ENCODE results near the gene ADSS2.

Gene ADSS2

DNA sequence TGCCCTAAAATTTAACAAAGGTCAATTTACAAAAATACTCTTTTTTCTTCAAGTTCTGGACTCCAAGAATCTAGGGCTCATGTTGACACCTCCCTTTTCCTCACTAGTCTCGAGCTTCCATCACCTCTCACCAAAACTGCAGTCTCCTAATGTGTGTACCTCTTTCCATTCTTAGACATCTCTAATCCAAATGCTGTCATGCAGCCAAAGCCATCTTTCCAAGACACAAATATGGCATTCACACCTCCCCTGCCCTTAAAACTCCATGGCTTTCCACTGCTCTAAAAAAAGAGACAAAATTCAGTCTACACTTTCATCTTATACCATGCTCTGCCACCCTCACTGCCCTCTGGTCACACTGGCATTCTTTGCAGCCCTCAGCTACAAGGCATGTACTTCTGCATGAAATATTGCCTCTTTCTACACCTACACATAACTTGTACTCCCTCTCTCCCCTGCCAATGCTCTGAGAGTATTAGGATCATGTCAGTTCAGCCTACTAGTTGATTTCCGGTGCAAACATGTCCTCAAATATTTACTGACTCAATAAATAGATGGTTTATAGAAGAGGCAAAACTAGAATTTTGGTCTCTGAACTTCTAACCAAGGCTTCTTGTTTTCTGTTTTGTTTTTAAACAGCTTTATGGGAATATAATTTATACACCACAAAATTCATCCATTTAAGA is 26.9 kb downstream of the ADSS2 start:
- peaks cover 34% of the 10 kb centered on the region for H3K36me3 ChIP-seq (ENCODE audit: control insufficient read depth, insufficient read depth, low read length)
- H3K4me3 ChIP-seq (ENCODE audit: extremely low read depth, insufficient read depth, low read length, poor library complexity, severe bottlenecking) = no peak overlapping the region
- no peaks in the 10 kb centered on the region for H3K9me3 ChIP-seq (ENCODE audit: control insufficient read depth, low read length)
- 92 to 100% methylated on average over 1 of the region's 2 CpGs for WGBS, 2 experiments (ENCODE audit: insufficient coverage in 2 of 2)
- H3K4me1 ChIP-seq (ENCODE audit: control insufficient read depth, insufficient read depth, low read length, poor library complexity, severe bottlenecking) = no peaks in the 10 kb centered on the region
- H3K27ac ChIP-seq (ENCODE audit: low read depth, low read length, severe bottlenecking) = no peak overlapping the region

DNA sequence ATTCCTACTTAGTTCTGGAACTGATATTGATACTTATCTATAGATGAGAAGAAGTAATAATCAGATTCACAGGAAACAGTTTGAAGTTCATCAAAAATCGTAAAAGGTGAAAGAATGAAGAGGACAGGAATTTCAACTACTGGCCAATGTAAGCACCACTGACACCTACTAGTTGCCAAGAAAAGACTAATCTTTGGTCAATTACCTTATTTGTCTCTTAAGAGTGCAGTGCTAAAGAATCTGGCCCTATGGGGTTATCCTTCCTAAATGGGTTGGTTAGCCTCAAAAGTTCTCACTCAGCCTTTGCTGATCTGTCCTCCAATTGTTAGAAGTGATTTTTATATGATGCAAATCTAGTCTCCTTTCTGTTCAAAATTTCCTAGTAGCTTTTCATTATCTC is 29.5 kb downstream of the ADSS2 start:
- H3K36me3 ChIP-seq (ENCODE audit: control insufficient read depth, insufficient read depth, low read length) = peaks cover 53% of the 10 kb centered on the region

DNA sequence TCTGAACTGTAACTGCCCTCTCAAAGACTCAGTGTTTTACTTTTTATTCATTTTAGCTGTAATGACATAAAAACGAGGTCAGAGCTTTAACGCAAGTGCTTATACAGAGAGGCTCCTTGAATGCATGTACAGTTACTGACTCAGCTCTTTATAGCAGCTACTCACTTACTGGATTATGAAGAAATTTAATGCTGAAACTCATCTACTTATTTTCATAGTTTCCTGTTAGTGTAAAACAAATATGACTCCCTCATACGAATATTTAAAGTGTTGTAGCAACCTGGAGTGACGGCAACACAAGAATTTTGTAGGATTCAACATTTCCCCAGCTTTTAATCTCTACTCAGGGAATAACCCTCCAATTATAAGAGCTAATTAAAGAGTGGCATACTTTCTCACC is 32.7 kb downstream of the ADSS2 start:
- Histone ChIP-seq H3K36me3 (ENCODE audit: control insufficient read depth, insufficient read depth, low read length) (peaks cover 73% of the 10 kb centered on the region), H3K27ac (ENCODE audit: low read depth, low read length, severe bottlenecking) (no peak overlapping the region), H3K4me1 (ENCODE audit: control insufficient read depth, insufficient read depth, low read length, poor library complexity, severe bottlenecking) (no peaks in the 10 kb centered on the region), H3K4me3 (ENCODE audit: extremely low read depth, insufficient read depth, low read length, poor library complexity, severe bottlenecking) (no peak overlapping the region), H3K9me3 (ENCODE audit: control insufficient read depth, low read length) (no peaks in the 10 kb centered on the region)
- WGBS, 2 experiments (ENCODE audit: insufficient coverage in 2 of 2) = 83 to 100% methylated on average over 1 to 2 of the region's 4 CpGs

More for the DNA sequence above, 29.5 kb downstream of the ADSS2 start:
- H3K27ac ChIP-seq (ENCODE audit: low read depth, low read length, severe bottlenecking) = no peak overlapping the region
- H3K9me3 ChIP-seq (ENCODE audit: control insufficient read depth, low read length) = no peaks in the 10 kb centered on the region
- 100% methylated on average over 1 of the region's 1 CpG; no CpG with 5 or more reads in 1 of the 2 experiments for WGBS, 2 experiments (ENCODE audit: insufficient coverage in 2 of 2)
- no peaks in the 10 kb centered on the region for H3K4me1 ChIP-seq (ENCODE audit: control insufficient read depth, insufficient read depth, low read length, poor library complexity, severe bottlenecking)
- no peak overlapping the region for H3K4me3 ChIP-seq (ENCODE audit: extremely low read depth, insufficient read depth, low read length, poor library complexity, severe bottlenecking)

DNA sequence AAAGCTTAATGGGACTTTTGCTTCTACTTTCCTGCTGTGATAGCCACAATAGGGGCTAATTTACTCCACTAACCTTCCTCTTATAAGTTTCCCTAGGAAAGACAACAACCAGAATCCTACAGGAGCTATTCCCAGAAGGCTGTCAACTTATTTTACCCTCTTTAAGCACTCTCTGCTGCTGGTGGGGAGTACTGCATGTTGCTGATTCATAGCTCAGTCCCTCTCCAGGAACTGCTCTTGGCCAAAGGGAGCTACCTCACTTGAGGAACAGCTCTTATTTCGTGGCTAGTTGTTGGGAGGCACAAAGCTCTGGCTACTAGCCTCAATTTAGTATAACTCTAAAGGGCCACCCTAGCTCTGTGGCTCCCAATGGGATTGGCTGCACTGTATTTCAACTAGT is 37.2 kb downstream of the ADSS2 start:
- Histone ChIP-seq H3K4me1 (ENCODE audit: control insufficient read depth, insufficient read depth, low read length, poor library complexity, severe bottlenecking) (no peaks in the 10 kb centered on the region), H3K4me3 (ENCODE audit: extremely low read depth, insufficient read depth, low read length, poor library complexity, severe bottlenecking) (no peak overlapping the region), H3K36me3 (ENCODE audit: control insufficient read depth, insufficient read depth, low read length) (peaks cover 92% of the 10 kb centered on the region), H3K9me3 (ENCODE audit: control insufficient read depth, low read length) (no peaks in the 10 kb centered on the region), H3K27ac (ENCODE audit: low read depth, low read length, severe bottlenecking) (no peak overlapping the region)
- WGBS, 2 experiments (ENCODE audit: insufficient coverage in 2 of 2) = no CpG with 5 or more reads among the region's 1 CpG

DNA sequence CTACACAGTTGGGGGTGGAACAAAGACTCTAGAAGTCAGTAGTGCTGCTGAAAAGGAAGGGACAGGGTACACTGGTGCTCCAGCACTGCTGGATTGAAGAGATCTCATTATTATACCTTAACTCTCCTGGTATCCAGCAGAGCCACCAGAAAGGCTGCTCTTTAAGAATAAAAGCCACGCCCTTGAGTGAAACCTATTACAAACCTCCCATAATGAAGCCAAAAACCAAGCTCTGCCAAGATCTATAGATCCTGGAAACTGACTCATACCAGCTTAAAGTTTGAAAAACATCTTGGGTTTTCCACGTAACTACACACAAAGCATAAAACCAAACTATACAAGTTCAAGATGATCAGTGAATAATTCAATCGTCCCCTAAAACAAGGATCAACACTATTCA is 38.0 kb downstream of the ADSS2 start:
- Histone ChIP-seq H3K27ac (ENCODE audit: low read depth, low read length, severe bottlenecking) (no peak overlapping the region), H3K4me1 (ENCODE audit: control insufficient read depth, insufficient read depth, low read length, poor library complexity, severe bottlenecking) (no peaks in the 10 kb centered on the region), H3K4me3 (ENCODE audit: extremely low read depth, insufficient read depth, low read length, poor library complexity, severe bottlenecking) (no peak overlapping the region), H3K9me3 (ENCODE audit: control insufficient read depth, low read length) (no peaks in the 10 kb centered on the region), H3K36me3 (ENCODE audit: control insufficient read depth, insufficient read depth, low read length) (peaks cover 88% of the 10 kb centered on the region)
- 94 to 100% methylated on average over 1 to 3 of the region's 3 CpGs for WGBS, 2 experiments (ENCODE audit: insufficient coverage in 2 of 2)

DNA sequence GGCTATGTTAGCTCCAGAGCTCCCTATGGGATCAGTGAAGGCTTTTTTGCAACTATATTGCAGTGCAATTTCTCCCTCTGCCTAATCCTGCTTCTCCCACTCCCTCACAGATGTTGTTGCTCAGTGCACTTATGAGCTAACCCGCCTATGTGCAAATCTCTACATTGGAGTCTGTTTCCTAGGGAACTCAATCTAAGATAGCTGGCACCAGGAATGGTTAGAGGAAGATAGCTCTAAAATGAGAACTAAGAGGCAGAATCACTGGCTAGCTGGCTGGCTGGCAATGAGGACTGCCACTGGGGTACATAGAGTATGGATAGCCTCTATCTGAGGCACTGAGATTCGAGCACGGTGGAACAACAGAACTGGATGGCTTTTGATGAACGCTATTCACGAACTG is 39.5 kb downstream of the ADSS2 start:
- H3K36me3 ChIP-seq (ENCODE audit: control insufficient read depth, insufficient read depth, low read length) = peaks cover 82% of the 10 kb centered on the region
- H3K9me3 ChIP-seq (ENCODE audit: control insufficient read depth, low read length) = no peaks in the 10 kb centered on the region
- H3K27ac ChIP-seq (ENCODE audit: low read depth, low read length, severe bottlenecking) = no peak overlapping the region
- WGBS, 2 experiments (ENCODE audit: insufficient coverage in 2 of 2) = 84 to 88% methylated on average over 3 to 4 of the region's 5 CpGs
- no peak overlapping the region for H3K4me3 ChIP-seq (ENCODE audit: extremely low read depth, insufficient read depth, low read length, poor library complexity, severe bottlenecking)
- H3K4me1 ChIP-seq (ENCODE audit: control insufficient read depth, insufficient read depth, low read length, poor library complexity, severe bottlenecking) = no peaks in the 10 kb centered on the region

DNA sequence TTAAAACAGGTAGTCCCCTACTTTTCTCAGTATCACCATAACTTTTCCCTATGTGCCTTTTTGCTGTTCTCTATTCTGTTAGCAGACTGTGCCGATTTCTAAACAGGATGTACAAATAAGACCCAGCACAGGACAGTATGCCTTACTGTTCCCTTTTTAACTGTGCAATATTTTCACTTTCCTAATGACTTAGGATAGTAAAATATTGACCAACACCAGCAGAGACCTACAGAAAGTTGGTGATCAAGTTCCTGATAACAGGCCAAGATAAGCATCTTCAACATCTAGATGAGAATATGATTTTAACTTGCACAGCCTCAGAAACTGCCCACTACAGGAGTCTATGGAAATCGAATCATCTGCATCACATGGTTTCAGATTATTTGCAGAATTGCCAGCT is 42.0 kb downstream of the ADSS2 start:
- Histone ChIP-seq H3K4me3 (ENCODE audit: extremely low read depth, insufficient read depth, low read length, poor library complexity, severe bottlenecking) (no peak overlapping the region), H3K27ac (ENCODE audit: low read depth, low read length, severe bottlenecking) (no peak overlapping the region), H3K4me1 (ENCODE audit: control insufficient read depth, insufficient read depth, low read length, poor library complexity, severe bottlenecking) (no peaks in the 10 kb centered on the region), H3K9me3 (ENCODE audit: control insufficient read depth, low read length) (no peaks in the 10 kb centered on the region), H3K36me3 (ENCODE audit: control insufficient read depth, insufficient read depth, low read length) (peaks cover 68% of the 10 kb centered on the region)
- 100% methylated on average over 2 of the region's 2 CpGs; no CpG with 5 or more reads in 1 of the 2 experiments for WGBS, 2 experiments (ENCODE audit: insufficient coverage in 2 of 2)

DNA sequence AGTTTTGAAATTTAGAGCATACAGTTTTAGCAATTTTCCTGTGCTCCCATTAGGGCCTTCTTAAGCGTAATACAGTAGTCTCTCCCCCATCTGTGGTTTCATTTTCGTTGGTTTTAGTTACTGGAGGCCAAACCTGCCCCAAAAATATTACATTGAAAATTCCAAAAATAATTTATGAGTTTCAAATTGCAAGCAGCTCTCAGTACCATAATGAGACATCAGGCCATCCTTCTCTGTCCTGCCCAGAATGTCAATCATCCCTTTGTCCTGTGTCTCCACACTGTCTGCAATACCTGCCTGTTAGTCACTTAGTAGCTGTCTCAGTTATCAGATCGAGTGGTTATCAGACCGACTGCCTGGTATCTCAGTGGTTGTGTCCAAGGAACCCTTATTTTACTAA is 45.4 kb downstream of the ADSS2 start:
- Histone ChIP-seq H3K36me3 (ENCODE audit: control insufficient read depth, insufficient read depth, low read length) (peaks cover 69% of the 10 kb centered on the region), H3K27ac (ENCODE audit: low read depth, low read length, severe bottlenecking) (no peak overlapping the region), H3K4me3 (ENCODE audit: extremely low read depth, insufficient read depth, low read length, poor library complexity, severe bottlenecking) (no peak overlapping the region), H3K4me1 (ENCODE audit: control insufficient read depth, insufficient read depth, low read length, poor library complexity, severe bottlenecking) (no peaks in the 10 kb centered on the region), H3K9me3 (ENCODE audit: control insufficient read depth, low read length) (peaks cover 7% of the 10 kb centered on the region)
- 96 to 100% methylated on average over 2 to 3 of the region's 4 CpGs for WGBS, 2 experiments (ENCODE audit: insufficient coverage in 2 of 2)

DNA sequence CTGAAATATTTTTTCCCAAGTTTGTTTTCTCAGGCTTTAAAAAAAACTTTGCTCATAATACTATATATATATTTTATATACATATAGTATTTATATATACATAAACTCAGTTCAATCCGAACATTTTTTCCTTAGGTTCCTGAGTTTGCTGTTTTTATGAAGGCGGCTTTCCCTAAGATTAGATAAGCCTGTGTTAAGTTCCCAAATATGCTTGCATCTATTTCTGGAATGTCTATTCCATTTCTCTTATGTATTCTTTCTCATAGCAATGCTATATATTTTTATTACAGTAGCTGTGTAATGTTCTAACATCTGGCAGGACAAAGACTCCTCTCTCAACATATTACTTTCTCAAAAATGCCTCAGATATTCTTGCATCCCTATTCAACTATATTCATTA is 45.9 kb downstream of the ADSS2 start:
- Histone ChIP-seq H3K9me3 (ENCODE audit: control insufficient read depth, low read length) (peaks cover 7% of the 10 kb centered on the region), H3K36me3 (ENCODE audit: control insufficient read depth, insufficient read depth, low read length) (peaks cover 68% of the 10 kb centered on the region), H3K27ac (ENCODE audit: low read depth, low read length, severe bottlenecking) (no peak overlapping the region), H3K4me1 (ENCODE audit: control insufficient read depth, insufficient read depth, low read length, poor library complexity, severe bottlenecking) (no peaks in the 10 kb centered on the region), H3K4me3 (ENCODE audit: extremely low read depth, insufficient read depth, low read length, poor library complexity, severe bottlenecking) (no peak overlapping the region)
- no CpG with 5 or more reads among the region's 2 CpGs for WGBS, 2 experiments (ENCODE audit: insufficient coverage in 2 of 2)

DNA sequence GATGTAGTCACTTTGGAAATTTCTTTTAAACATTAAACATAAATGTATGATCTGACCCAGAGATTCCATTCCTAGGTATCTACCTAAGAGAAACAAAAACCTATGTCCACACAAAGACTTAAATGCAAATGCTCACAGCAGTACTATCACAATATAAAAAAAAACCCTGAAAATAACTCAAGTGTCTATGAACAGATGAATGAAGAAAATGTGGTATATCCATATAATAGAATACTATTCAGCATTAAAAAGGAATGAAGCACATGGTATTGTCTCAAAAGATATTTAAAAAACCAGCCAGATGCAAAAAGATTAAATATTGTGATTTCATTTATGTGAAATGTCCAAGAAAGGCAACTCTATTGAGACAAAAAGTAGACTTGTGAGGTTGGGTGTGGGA is 48.3 kb downstream of the ADSS2 start:
- Histone ChIP-seq H3K27ac (ENCODE audit: low read depth, low read length, severe bottlenecking) (no peak overlapping the region), H3K4me3 (ENCODE audit: extremely low read depth, insufficient read depth, low read length, poor library complexity, severe bottlenecking) (no peak overlapping the region), H3K4me1 (ENCODE audit: control insufficient read depth, insufficient read depth, low read length, poor library complexity, severe bottlenecking) (no peaks in the 10 kb centered on the region), H3K9me3 (ENCODE audit: control insufficient read depth, low read length) (peaks cover 7% of the 10 kb centered on the region), H3K36me3 (ENCODE audit: control insufficient read depth, insufficient read depth, low read length) (peaks cover 54% of the 10 kb centered on the region)

DNA sequence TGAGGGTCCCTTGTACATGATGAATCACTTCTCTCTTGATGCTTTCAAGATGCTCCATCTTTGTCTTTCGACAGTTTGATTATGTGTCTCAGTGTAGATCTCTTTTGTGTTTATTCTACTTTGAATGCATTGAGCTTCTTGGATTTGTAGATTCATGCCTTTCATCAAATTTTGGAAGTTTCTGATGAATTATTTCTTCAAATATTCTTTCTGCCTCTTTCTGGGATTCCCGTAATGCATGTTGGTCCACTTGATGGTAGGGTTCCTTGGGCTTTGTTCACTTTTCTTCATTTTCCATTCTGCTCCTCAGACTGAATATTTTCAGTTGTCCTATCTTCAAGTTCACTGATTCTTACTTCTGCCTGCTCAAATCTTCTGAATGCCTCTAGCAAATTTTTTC is 50.7 kb downstream of the ADSS2 start:
- WGBS, 2 experiments (ENCODE audit: insufficient coverage in 2 of 2) = 67 to 88% methylated on average over 1 of the region's 2 CpGs
- H3K9me3 ChIP-seq (ENCODE audit: control insufficient read depth, low read length) = peaks cover 7% of the 10 kb centered on the region
- no peak overlapping the region for H3K27ac ChIP-seq (ENCODE audit: low read depth, low read length, severe bottlenecking)
- H3K4me3 ChIP-seq (ENCODE audit: extremely low read depth, insufficient read depth, low read length, poor library complexity, severe bottlenecking) = no peak overlapping the region
- H3K4me1 ChIP-seq (ENCODE audit: control insufficient read depth, insufficient read depth, low read length, poor library complexity, severe bottlenecking) = no peaks in the 10 kb centered on the region
- H3K36me3 ChIP-seq (ENCODE audit: control insufficient read depth, insufficient read depth, low read length) = peaks cover 36% of the 10 kb centered on the region
